T-helper 2 cell (primary cell): ENCODE results near the gene MED25.
"Not testable (repeated sequence)": the region's sequence is repeated elsewhere in the genome, so short reads cannot be mapped to it uniquely, and the experiment has no call there.

ENCODE experiments used
- DNase-seq, 5 experiments: peaks; one replicate each; pipeline versions ENCODE4 v3.0.0 to v3.0.0-alpha.2; 2012 to 2022

MED25 gene

GRCh38 chr19:49818649-49819370 is 721 bp downstream of the MED25 start:
- no peak for DNase-seq

- not testable (repeated sequence) for DNase-seq
These were observed 1.5 kb downstream of the MED25 start for GRCh38 chr19:49819452-49820115.

GRCh38 chr19:49820125-49820524 is 2.0 kb downstream of the MED25 start:
- no peak for DNase-seq

- DNase-seq = no peak
These were observed 5.4 kb downstream of the MED25 start for GRCh38 chr19:49823472-49823871.

GRCh38 chr19:49824662-49825061 is 6.6 kb downstream of the MED25 start:
- DNase-seq = no peak

GRCh38 chr19:49827034-49827433 is 8.9 kb downstream of the MED25 start:
- DNase-seq = no peak

- DNase-seq = no peak
These were observed 11.1 kb downstream of the MED25 start for GRCh38 chr19:49829200-49829599.

- no peak for DNase-seq
These were observed 11.6 kb downstream of the MED25 start for GRCh38 chr19:49829721-49830120.

- DNase-seq = no peak
These were observed 12.7 kb downstream of the MED25 start for GRCh38 chr19:49830766-49831165.

GRCh38 chr19:49831592-49831991 is 13.5 kb downstream of the MED25 start:
- DNase-seq = no peak

- no peak for DNase-seq
These were observed 14.5 kb downstream of the MED25 start for GRCh38 chr19:49832556-49832955.

GRCh38 chr19:49833599-49833998 is 15.5 kb downstream of the MED25 start:
- DNase-seq = no peak

GRCh38 chr19:49835562-49835961 is 17.5 kb downstream of the MED25 start:
- no peak for DNase-seq

- no peak for DNase-seq
These were observed 18.3 kb downstream of the MED25 start for GRCh38 chr19:49836176-49837008.

- no peak for DNase-seq
These were observed 18.9 kb downstream of the MED25 start for GRCh38 chr19:49837009-49837310.

- DNase-seq = no peak
These were observed 19.3 kb downstream of the MED25 start for GRCh38 chr19:49837425-49837824.

- no peak for DNase-seq
These were observed 20.9 kb downstream of the MED25 start for GRCh38 chr19:49838885-49839588.

GRCh38 chr19:49839713-49840112 is 21.6 kb downstream of the MED25 start:
- no peak for DNase-seq

- DNase-seq = no peak
These were observed 22.2 kb downstream of the MED25 start for GRCh38 chr19:49840321-49840720.

GRCh38 chr19:49840736-49841249 is 22.7 kb downstream of the MED25 start:
- no peak for DNase-seq

GRCh38 chr19:49843265-49843664 is 25.2 kb downstream of the MED25 start:
- DNase-seq = no peak

GRCh38 chr19:49844138-49845095 is 26.3 kb downstream of the MED25 start:
- DNase-seq = no peak
